Transverse colon (tissue), 4 donors: Measurements from ENCODE around the gene FASTKD1.

ENCODE experiments used
- POLR2A ChIP-seq: fragments of 450-650 bp; IDR thresholded peaks from one replicate; pipeline ENCODE4 v1.6.1; 2016; ENCODE audit warnings: antibody characterized with exemption, mild to moderate bottlenecking, moderate library complexity
- POLR2AphosphoS5 ChIP-seq, 3 donors: sonication (generic); formaldehyde crosslinking; IDR thresholded peaks; one replicate each; pipeline ENCODE4 v1.6.1; 2016; ENCODE audit warnings: antibody characterized with exemption in 3 of 3
- TF ChIP-seq, protein P1 (sequence below), 5 experiments: fragments of 200-600 bp in 3 of 5; fragments of 450-650 bp in 2 of 5; sonication (generic) in 3 of 5; IDR thresholded peaks; 1 replicate in 2 of 5; 2 replicates in 3 of 5; pipeline ENCODE4 v1.5.1; 2016 to 2017; ENCODE audit warnings: antibody characterized with exemption in 5 of 5, inconsistent platforms in 3 of 5, mild to moderate bottlenecking in 2 of 5, moderate library complexity in 1 of 5

DNA sequence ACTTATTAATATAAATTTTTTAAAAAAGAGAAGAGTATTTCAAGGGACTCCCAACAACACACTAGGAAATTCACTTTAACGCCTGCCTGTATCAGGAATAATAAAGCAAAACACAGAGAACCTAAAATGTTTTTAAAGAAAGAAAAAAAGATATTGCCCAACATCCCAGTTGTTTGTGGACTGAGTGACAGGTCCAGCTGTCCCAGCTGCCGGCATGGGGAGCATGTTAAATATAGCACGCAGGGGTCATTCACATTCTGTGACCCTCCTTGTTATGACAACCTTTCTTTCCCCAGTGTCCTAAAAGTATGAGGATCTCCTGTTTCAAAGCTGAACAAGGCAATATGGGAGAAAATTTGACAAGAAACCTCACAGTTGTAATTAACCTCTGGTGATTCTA lies 59.7 kb downstream of the FASTKD1 start:
- TF ChIP-seq, protein P1, sequence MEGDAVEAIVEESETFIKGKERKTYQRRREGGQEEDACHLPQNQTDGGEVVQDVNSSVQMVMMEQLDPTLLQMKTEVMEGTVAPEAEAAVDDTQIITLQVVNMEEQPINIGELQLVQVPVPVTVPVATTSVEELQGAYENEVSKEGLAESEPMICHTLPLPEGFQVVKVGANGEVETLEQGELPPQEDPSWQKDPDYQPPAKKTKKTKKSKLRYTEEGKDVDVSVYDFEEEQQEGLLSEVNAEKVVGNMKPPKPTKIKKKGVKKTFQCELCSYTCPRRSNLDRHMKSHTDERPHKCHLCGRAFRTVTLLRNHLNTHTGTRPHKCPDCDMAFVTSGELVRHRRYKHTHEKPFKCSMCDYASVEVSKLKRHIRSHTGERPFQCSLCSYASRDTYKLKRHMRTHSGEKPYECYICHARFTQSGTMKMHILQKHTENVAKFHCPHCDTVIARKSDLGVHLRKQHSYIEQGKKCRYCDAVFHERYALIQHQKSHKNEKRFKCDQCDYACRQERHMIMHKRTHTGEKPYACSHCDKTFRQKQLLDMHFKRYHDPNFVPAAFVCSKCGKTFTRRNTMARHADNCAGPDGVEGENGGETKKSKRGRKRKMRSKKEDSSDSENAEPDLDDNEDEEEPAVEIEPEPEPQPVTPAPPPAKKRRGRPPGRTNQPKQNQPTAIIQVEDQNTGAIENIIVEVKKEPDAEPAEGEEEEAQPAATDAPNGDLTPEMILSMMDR (IDR thresholded peaks at IDR 0.05), result no peak
- TF ChIP-seq POLR2A, result no peak
- TF ChIP-seq POLR2AphosphoS5 (IDR thresholded peaks at IDR 0.05), result no peak
